CD4-positive, alpha-beta T cell (primary cell): Measurements from ENCODE around the gene HLA-DRA. TPM values are rescaled to one million over a fixed set of nuclear protein-coding genes. Genes with fewer than 3 reads are reported as not detected.

Source experiments
- ATAC-seq: fragments of 200-7000 bp; cut with Tn5 transposase; one replicate; pipeline ENCODE4 v1.10.0; 2022; ENCODE audit warnings: mild to moderate bottlenecking; ENCODE audit not compliant: poor library complexity
- CTCF ChIA-PET: fragments of 350-600 bp; sonication (Branson Sonifier 250); formaldehyde crosslinking; loops from one replicate; lab custom pipeline; 2021; ENCODE audit warnings: antibody characterized with exemption, inconsistent platforms; lab: Charles Lee
- POLR2A ChIA-PET: fragments of 350-600 bp; sonication (Branson Sonifier 250); formaldehyde crosslinking; loops from one replicate; lab custom pipeline; 2021; ENCODE audit warnings: antibody characterized with exemption, inconsistent platforms; lab: Charles Lee
- DNase-seq, 14 experiments: peaks; one replicate each; pipeline ENCODE4 v3.0.0-alpha.2; 2013 to 2020; ENCODE audit warnings: mixed read lengths in 2 of 14
- H3K27ac ChIP-seq, 2 donors: one replicate each; pipeline versions ENCODE4 v1.5.1 to v1.7.0; 2013; ENCODE audit warnings: low read length in 2 of 2, low read depth in 1 of 2, mild to moderate bottlenecking in 1 of 2
- H3K27me3 ChIP-seq, 2 experiments: 1 replicate in 1 of 2; 2 replicates in 1 of 2; pipeline versions ENCODE4 v1.6.1 to v1.7.0; 2013; ENCODE audit warnings: low read length in 2 of 2, control low read depth in 1 of 2, mild to moderate bottlenecking in 1 of 2, moderate library complexity in 1 of 2; ENCODE audit not compliant: insufficient read depth in 2 of 2, control insufficient read depth in 1 of 2
- H3K36me3 ChIP-seq: one replicate; pipeline ENCODE4 v1.6.1; 2013; ENCODE audit warnings: low read length, control low read depth; ENCODE audit not compliant: insufficient read depth
- H3K4me1 ChIP-seq: one replicate; pipeline ENCODE4 v1.6.1; 2013; ENCODE audit warnings: low read length, control low read depth; ENCODE audit not compliant: insufficient read depth
- H3K4me3 ChIP-seq: one replicate; pipeline ENCODE4 v1.5.1; 2013; ENCODE audit warnings: mild to moderate bottlenecking, low read length, moderate library complexity
- H3K9me3 ChIP-seq, 2 experiments: 1 replicate in 1 of 2; 2 replicates in 1 of 2; pipeline versions ENCODE4 v1.6.1 to v1.7.0; 2013; ENCODE audit warnings: low read length in 2 of 2, mild to moderate bottlenecking in 2 of 2, control low read depth in 1 of 2, moderate library complexity in 1 of 2; ENCODE audit not compliant: control insufficient read depth in 1 of 2, insufficient read depth in 1 of 2
- H3K27ac Mint-ChIP-seq: one replicate; pipeline ENCODE4 v1.8.0; 2020; ENCODE audit warnings: mixed read lengths
- H3K27me3 Mint-ChIP-seq: one replicate; pipeline ENCODE4 v1.8.0; 2021; ENCODE audit warnings: mixed read lengths
- H3K36me3 Mint-ChIP-seq: one replicate; pipeline ENCODE4 v1.8.0; 2021; ENCODE audit warnings: low read depth, mixed read lengths
- H3K4me1 Mint-ChIP-seq: one replicate; pipeline ENCODE4 v1.8.0; 2021; ENCODE audit warnings: low read depth, mixed read lengths
- H3K4me3 Mint-ChIP-seq: one replicate; pipeline ENCODE4 v1.8.0; 2020; ENCODE audit warnings: mild to moderate bottlenecking, mixed read lengths
- H3K9me3 Mint-ChIP-seq: one replicate; pipeline ENCODE4 v1.8.0; 2020; ENCODE audit warnings: mixed read lengths
- intact Hi-C, 2 experiments: fragments of 100-400 bp; cut with DNase I in 1 of 2; cut with micrococcal nuclease in 1 of 2; formaldehyde crosslinking; loops; one replicate each; pipeline versions ENCODE4 v1.15.1 to v1.9.0; 2023 to 2025; cut with DNase I, micrococcal nuclease
- polyA plus RNA-seq, 2 donors: library from polyadenylated mRNA; unstranded; fragments of 120-200 nt; gene quantifications; one replicate each; pipeline ENCODE4 v1.2.1, GENCODE V29; 2013
- total RNA-seq, 174 experiments: library from RNA in 2 of 174; stranded (reverse) in 2 of 174; gene quantifications; one replicate each; pipeline ENCODE4 v1.2.3 and lab custom pipeline; 2021 to 2026
- TF ChIP-seq, protein P1 (sequence below): fragments of 200-600 bp; IDR thresholded peaks from one replicate; pipeline ENCODE4 v1.8.0; 2022; ENCODE audit warnings: antibody characterized with exemption, mild to moderate bottlenecking

Gene HLA-DRA
- total RNA-seq (10 to 100 TPM; 50.3 to 51.0 TPM), total RNA-seq (lab: John Stamatoyannopoulos, UW) (7.4 to 458 (median 33.6) reads per million in 172 experiments)
- 591 TPM for polyA plus RNA-seq (2013, experiment 1 of 2)
- polyA plus RNA-seq (2013, experiment 2 of 2): 321 TPM

- intact Hi-C loops: loop anchor here in 1 of 2 experiments (5.0 kb wide), 1 partner anchor 428 kb away; no protein-coding TSS in a partner anchor
- ChIA-PET CTCF (interaction anchor here (0.7 to 1.3 kb wide), 2 partner anchors 227 to 260 kb away, joined by 3 to 5 read pairs; no protein-coding TSS in a partner anchor), POLR2A (interaction anchor here (1.3 kb wide), 2 partner anchors 8 to 11 kb away, joined by 4 read pairs; no protein-coding TSS in a partner anchor)
- H3K27me3 Mint-ChIP-seq: peaks cover 42% of the 10 kb centered on the region
- peak within 1 kb of the TSS in 1 of 2 donors; percentile 32 for H3K27ac ChIP-seq
- peaks cover 7% of the 10 kb centered on the region for H3K4me1 ChIP-seq
- ATAC-seq (peak; percentile 85), DNase-seq (peak in 5 of 14 experiments; percentile 8 to 87 (median 84))
- TF ChIP-seq, protein P1, sequence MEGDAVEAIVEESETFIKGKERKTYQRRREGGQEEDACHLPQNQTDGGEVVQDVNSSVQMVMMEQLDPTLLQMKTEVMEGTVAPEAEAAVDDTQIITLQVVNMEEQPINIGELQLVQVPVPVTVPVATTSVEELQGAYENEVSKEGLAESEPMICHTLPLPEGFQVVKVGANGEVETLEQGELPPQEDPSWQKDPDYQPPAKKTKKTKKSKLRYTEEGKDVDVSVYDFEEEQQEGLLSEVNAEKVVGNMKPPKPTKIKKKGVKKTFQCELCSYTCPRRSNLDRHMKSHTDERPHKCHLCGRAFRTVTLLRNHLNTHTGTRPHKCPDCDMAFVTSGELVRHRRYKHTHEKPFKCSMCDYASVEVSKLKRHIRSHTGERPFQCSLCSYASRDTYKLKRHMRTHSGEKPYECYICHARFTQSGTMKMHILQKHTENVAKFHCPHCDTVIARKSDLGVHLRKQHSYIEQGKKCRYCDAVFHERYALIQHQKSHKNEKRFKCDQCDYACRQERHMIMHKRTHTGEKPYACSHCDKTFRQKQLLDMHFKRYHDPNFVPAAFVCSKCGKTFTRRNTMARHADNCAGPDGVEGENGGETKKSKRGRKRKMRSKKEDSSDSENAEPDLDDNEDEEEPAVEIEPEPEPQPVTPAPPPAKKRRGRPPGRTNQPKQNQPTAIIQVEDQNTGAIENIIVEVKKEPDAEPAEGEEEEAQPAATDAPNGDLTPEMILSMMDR: no peak
- no peaks in the 10 kb centered on the region for H3K9me3 ChIP-seq
- peak within 1 kb of the TSS; percentile 62 for H3K4me3 Mint-ChIP-seq
- no peaks in the 10 kb centered on the region for H3K27me3 ChIP-seq
- peaks cover 9% of the 10 kb centered on the region for H3K4me1 Mint-ChIP-seq
- no peaks in the 10 kb centered on the region for H3K36me3 Mint-ChIP-seq
- H3K4me3 ChIP-seq: peak within 1 kb of the TSS; percentile 51
- H3K9me3 Mint-ChIP-seq: no peaks in the 10 kb centered on the region
- no peaks in the 10 kb centered on the region for H3K36me3 ChIP-seq
- H3K27ac Mint-ChIP-seq: no peak within 1 kb of the TSS
Observed at GRCh38 chr6:32439602-32440214, at the start of gene HLA-DRA. Gene HLA-DRA, plus strand, starts transcription at chr6:32439887. Its CDS starts 64 bp downstream, at chr6:32439951.

GRCh38 chr6:32391505-32391904, 48.2 kb upstream of the HLA-DRA start:
- no peaks in the 10 kb centered on the region for H3K27me3 ChIP-seq
- no peak overlapping the region for H3K27ac Mint-ChIP-seq
- no peak for ATAC-seq
- ChIA-PET POLR2A (no interaction called here), CTCF (no interaction called here)
- H3K36me3 ChIP-seq: no peaks in the 10 kb centered on the region
- no peak for DNase-seq
- no peaks in the 10 kb centered on the region for H3K9me3 Mint-ChIP-seq
- H3K4me3 Mint-ChIP-seq: no peak overlapping the region
- TF ChIP-seq, protein P1: no peak
- no peaks in the 10 kb centered on the region for H3K36me3 Mint-ChIP-seq
- no peaks in the 10 kb centered on the region for H3K4me1 ChIP-seq
- H3K4me1 Mint-ChIP-seq: no peaks in the 10 kb centered on the region
- H3K9me3 ChIP-seq: no peaks in the 10 kb centered on the region
- peaks cover 34% of the 10 kb centered on the region for H3K27me3 Mint-ChIP-seq
- H3K27ac ChIP-seq: no peak overlapping the region
- intact Hi-C loops: no loop called here
- no peak overlapping the region for H3K4me3 ChIP-seq

- intact Hi-C loops: no loop called here
- H3K27ac ChIP-seq: no peak overlapping the region
- no peaks in the 10 kb centered on the region for H3K27me3 ChIP-seq
- no peak for ATAC-seq
- Mint-ChIP-seq H3K36me3 (no peaks in the 10 kb centered on the region), H3K4me1 (no peaks in the 10 kb centered on the region), H3K9me3 (no peaks in the 10 kb centered on the region), H3K4me3 (no peak overlapping the region), H3K27ac (no peak overlapping the region), H3K27me3 (peaks cover 20% of the 10 kb centered on the region)
- no peak overlapping the region for H3K4me3 ChIP-seq
- no peaks in the 10 kb centered on the region for H3K4me1 ChIP-seq
- no peak for DNase-seq
- CTCF ChIA-PET: no interaction called here
- H3K9me3 ChIP-seq: no peaks in the 10 kb centered on the region
- no peaks in the 10 kb centered on the region for H3K36me3 ChIP-seq
- TF ChIP-seq, protein P1: no peak
- POLR2A ChIA-PET: no interaction called here
Observed at GRCh38 chr6:32393665-32394420, 45.8 kb upstream of the HLA-DRA start.
